NCI-H128 (cell line): Measurements from ENCODE around the gene FEM1C.
"Not testable (repeated sequence)": the region's sequence is repeated elsewhere in the genome, so short reads cannot be mapped to it uniquely, and the experiment has no call there.

Experiments
- DNase-seq: peaks from one replicate; lab custom pipeline; 2025; ENCODE audit not compliant: unreplicated experiment; lab: John Stamatoyannopoulos, UW

FEM1C gene

GRCh38 chr5:115480271-115480670 is 64.3 kb downstream of the FEM1C start:
- DNase-seq, result no peak

- not testable (repeated sequence) for DNase-seq
Measured at GRCh38 chr5:115479166-115479873, 65.3 kb downstream of the FEM1C start.

GRCh38 chr5:115478281-115478680 is 66.3 kb downstream of the FEM1C start:
- DNase-seq, result no peak

- no peak for DNase-seq
Measured at GRCh38 chr5:115477581-115477980, 67.0 kb downstream of the FEM1C start.

GRCh38 chr5:115475788-115476187 is 68.8 kb downstream of the FEM1C start:
- DNase-seq, result no peak

- no peak for DNase-seq
Measured at GRCh38 chr5:115472271-115473025, 72.1 kb downstream of the FEM1C start.

GRCh38 chr5:115471345-115472063 is 73.1 kb downstream of the FEM1C start:
- DNase-seq, result no peak

- no peak for DNase-seq
Measured at GRCh38 chr5:115470921-115471320, 73.7 kb downstream of the FEM1C start.
